Suprapubic skin (tissue), 4 donors: Measurements from ENCODE around the gene MAMLD1. TPM values are rescaled to one million over a fixed set of nuclear protein-coding genes. Genes with fewer than 3 reads are reported as not detected.
"Not testable (repeated sequence)": the region's sequence is repeated elsewhere in the genome, so short reads cannot be mapped to it uniquely, and the experiment has no call there.

Source experiments
- DNase-seq, 2 donors: peaks; one replicate each; pipeline ENCODE4 v3.0.0-alpha.2; 2019; ENCODE audit warnings: low spot score in 2 of 2
- H3K27ac ChIP-seq: fragments of 200-600 bp; sonication (generic); one replicate; pipeline ENCODE4 v1.5.1; 2019
- H3K27me3 ChIP-seq: fragments of 200-600 bp; sonication (generic); one replicate; pipeline ENCODE4 v1.5.1; 2019
- H3K36me3 ChIP-seq: fragments of 200-600 bp; sonication (generic); one replicate; pipeline ENCODE4 v1.5.1; 2019
- H3K4me1 ChIP-seq: fragments of 200-600 bp; sonication (generic); one replicate; pipeline ENCODE4 v1.5.1; 2019
- H3K4me3 ChIP-seq: fragments of 200-600 bp; sonication (generic); one replicate; pipeline ENCODE4 v1.5.1; 2019; ENCODE audit warnings: mild to moderate bottlenecking
- H3K9me3 ChIP-seq: fragments of 200-600 bp; sonication (generic); one replicate; pipeline ENCODE4 v1.5.1; 2019
- CTCF ChIP-seq, 2 donors: fragments of 200-600 bp in 1 of 2; fragments of 450-650 bp in 1 of 2; sonication (generic) in 1 of 2; IDR thresholded peaks; one replicate each; pipeline ENCODE4 v1.5.1; 2016 to 2019; ENCODE audit warnings: antibody characterized with exemption in 2 of 2, mild to moderate bottlenecking in 1 of 2, moderate library complexity in 1 of 2
- EP300 ChIP-seq: sonication (generic); formaldehyde crosslinking; IDR thresholded peaks from one replicate; pipeline ENCODE4 v1.6.1; 2017; ENCODE audit warnings: antibody characterized with exemption
- POLR2A ChIP-seq, 2 donors: fragments of 450-650 bp; IDR thresholded peaks; one replicate each; pipeline ENCODE4 v1.6.1; 2017; ENCODE audit warnings: antibody characterized with exemption in 2 of 2, mild to moderate bottlenecking in 2 of 2, moderate library complexity in 2 of 2
- POLR2AphosphoS5 ChIP-seq, 3 donors: sonication (generic); formaldehyde crosslinking; IDR thresholded peaks; one replicate each; pipeline ENCODE4 v1.6.1; 2017; ENCODE audit warnings: antibody characterized with exemption in 3 of 3
- WGBS: methylation state at CpG from one replicate; pipeline ENCODE4 v1.1.5; 2018; 5-methylcytosine and 5-hydroxymethylcytosine counted together
- total RNA-seq, 4 donors: library from RNA; depleted of rRNA; stranded (reverse); fragments of >200 nt; gene quantifications; one replicate each; pipeline ENCODE4 v1.1.0, GENCODE V29; 2016

The MAMLD1 gene
- total RNA-seq, 4 donors from 2014 or later: 0.68 to 4.5 (median 3.4) TPM

- no peaks in the 10 kb centered on the region for H3K9me3 ChIP-seq
- H3K27ac ChIP-seq: no peak overlapping the region
- no peaks in the 10 kb centered on the region for H3K4me1 ChIP-seq
- no peaks in the 10 kb centered on the region for H3K27me3 ChIP-seq
- TF ChIP-seq CTCF (IDR thresholded peaks at IDR 0.05) (no peak), EP300 (no peak), POLR2A (IDR thresholded peaks at IDR 0.05) (no peak), POLR2AphosphoS5 (IDR thresholded peaks at IDR 0.05) (no peak)
- no peaks in the 10 kb centered on the region for H3K36me3 ChIP-seq
- no peak for DNase-seq
- 82% methylated on average over 7 of the region's 8 CpGs for WGBS
- H3K4me3 ChIP-seq: no peak overlapping the region
Observed at GRCh38 chrX:150338615-150339014, 24.5 kb upstream of the MAMLD1 start.

GRCh38 chrX:150339736-150340135, 23.4 kb upstream of the MAMLD1 start:
- H3K9me3 ChIP-seq: no peaks in the 10 kb centered on the region
- no peak overlapping the region for H3K27ac ChIP-seq
- 70% methylated on average over 3 of the region's 3 CpGs for WGBS
- no peaks in the 10 kb centered on the region for H3K4me1 ChIP-seq
- TF ChIP-seq POLR2A (IDR thresholded peaks at IDR 0.05) (no peak), CTCF (IDR thresholded peaks at IDR 0.05) (no peak), POLR2AphosphoS5 (IDR thresholded peaks at IDR 0.05) (no peak), EP300 (no peak)
- H3K4me3 ChIP-seq: no peak overlapping the region
- H3K36me3 ChIP-seq: no peaks in the 10 kb centered on the region
- H3K27me3 ChIP-seq: no peaks in the 10 kb centered on the region
- DNase-seq: no peak

- not testable (repeated sequence) for H3K4me3 ChIP-seq, H3K36me3 ChIP-seq, H3K9me3 ChIP-seq, H3K27me3 ChIP-seq, H3K27ac ChIP-seq, H3K4me1 ChIP-seq
- WGBS: no CpG with 5 or more reads among the region's 3 CpGs
- DNase-seq: peak in 1 of 2 donors; percentile 11
Observed at GRCh38 chrX:150340326-150340725, 22.8 kb upstream of the MAMLD1 start.

GRCh38 chrX:150347471-150347870, 15.6 kb upstream of the MAMLD1 start:
- WGBS: 61% methylated on average over 2 of the region's 2 CpGs
- Histone ChIP-seq H3K27me3 (no peaks in the 10 kb centered on the region), H3K4me3 (no peak overlapping the region), H3K4me1 (no peaks in the 10 kb centered on the region), H3K27ac (no peak overlapping the region), H3K9me3 (no peaks in the 10 kb centered on the region), H3K36me3 (no peaks in the 10 kb centered on the region)
- peak in 1 of 2 donors; percentile 14 for DNase-seq
- TF ChIP-seq EP300 (no peak), POLR2A (IDR thresholded peaks at IDR 0.05) (no peak), CTCF (IDR thresholded peaks at IDR 0.05) (no peak), POLR2AphosphoS5 (IDR thresholded peaks at IDR 0.05) (no peak)

GRCh38 chrX:150348365-150348764, 14.8 kb upstream of the MAMLD1 start:
- Histone ChIP-seq H3K27me3 (no peaks in the 10 kb centered on the region), H3K4me1 (no peaks in the 10 kb centered on the region), H3K9me3 (no peaks in the 10 kb centered on the region), H3K27ac (no peak overlapping the region), H3K36me3 (no peaks in the 10 kb centered on the region), H3K4me3 (no peak overlapping the region)
- TF ChIP-seq POLR2A (IDR thresholded peaks at IDR 0.05) (no peak), EP300 (no peak), CTCF (IDR thresholded peaks at IDR 0.05) (no peak), POLR2AphosphoS5 (IDR thresholded peaks at IDR 0.05) (no peak)
- DNase-seq: peak in 1 of 2 donors; percentile 42
- 14% methylated on average over 4 of the region's 4 CpGs for WGBS

GRCh38 chrX:150352114-150352513, 11.0 kb upstream of the MAMLD1 start:
- H3K4me3 ChIP-seq: no peak overlapping the region
- H3K9me3 ChIP-seq: no peaks in the 10 kb centered on the region
- no peak for DNase-seq
- H3K36me3 ChIP-seq: no peaks in the 10 kb centered on the region
- no peak overlapping the region for H3K27ac ChIP-seq
- WGBS: 67% methylated on average over 2 of the region's 3 CpGs
- H3K27me3 ChIP-seq: no peaks in the 10 kb centered on the region
- no peaks in the 10 kb centered on the region for H3K4me1 ChIP-seq
- no peak for TF ChIP-seq EP300
- TF ChIP-seq POLR2AphosphoS5 (IDR thresholded peaks at IDR 0.05): no peak
- no peak for TF ChIP-seq POLR2A (IDR thresholded peaks at IDR 0.05)
- TF ChIP-seq CTCF (IDR thresholded peaks at IDR 0.05): no peak
